ENCODE data around the gene BTG4. TPM values are rescaled to one million over a fixed set of nuclear protein-coding genes. Genes with fewer than 3 reads are reported as not detected.

The BTG4 gene
- total and polyA plus RNA-seq, 2 experiments from 2014 or later: 0.33 TPM; not detected in 1

DNA sequence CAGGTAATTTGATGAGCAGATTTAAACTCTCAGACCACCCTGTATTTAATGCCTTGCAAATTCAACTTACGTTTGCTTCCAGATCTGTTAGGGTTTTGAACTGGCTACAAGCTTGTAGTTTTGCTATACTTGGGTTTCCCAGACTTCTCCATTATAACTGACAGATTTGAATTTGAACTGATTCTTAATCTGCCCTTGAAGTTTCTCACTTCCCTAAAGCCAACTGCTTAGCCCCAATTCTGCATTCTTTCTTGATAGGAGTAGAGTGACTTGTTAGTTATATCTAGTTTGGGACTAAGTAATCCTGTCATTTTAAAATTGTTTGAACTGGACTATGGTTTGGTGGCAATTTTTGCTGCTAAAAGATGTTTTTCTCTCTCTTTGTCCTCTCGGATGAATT lies 38.1 kb upstream of the BTG4 start:
- WGBS, 2 experiments (ENCODE audit: low coverage in 1 of 2, low lambda C conversion rate in 2 of 2, missing lambda C conversion rate in 2 of 2): 74 to 84% methylated on average over 2 of the region's 2 CpGs

DNA sequence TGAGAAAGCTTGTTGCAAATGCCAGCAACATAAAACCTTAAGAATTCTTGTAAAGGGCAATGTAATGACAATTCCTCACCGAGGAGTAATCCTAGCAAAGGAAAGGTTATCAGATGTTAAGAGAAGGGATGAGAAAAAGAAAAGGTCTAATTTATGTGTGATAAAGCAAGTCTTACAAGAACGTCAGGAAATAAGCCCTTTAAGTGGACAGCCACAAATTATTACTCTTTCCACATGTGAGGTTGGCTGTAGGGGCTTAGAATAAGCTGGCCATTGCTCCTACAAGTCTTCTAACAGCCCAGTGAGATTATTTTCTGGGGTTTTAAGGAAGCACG lies 37.6 kb upstream of the BTG4 start:
- H3K9me2 ChIP-seq (ENCODE audit: insufficient read depth): no peaks in the 10 kb centered on the region
- H4K20me1 ChIP-seq (ENCODE audit: insufficient read depth): no peaks in the 10 kb centered on the region
- no peak overlapping the region for H3K27ac ChIP-seq
- H2AFZ ChIP-seq: no peak overlapping the region
- in situ Hi-C loops (cut with MboI): no loop called here
- peaks cover 10% of the 10 kb centered on the region for H3K4me1 ChIP-seq (ENCODE audit: insufficient read depth)
- peaks cover 13% of the 10 kb centered on the region for H3F3A ChIP-seq (ENCODE audit: insufficient read depth)
- H3K4me3 ChIP-seq: no peak overlapping the region
- H3K36me3 ChIP-seq (ENCODE audit: low read depth): peaks cover 39% of the 10 kb centered on the region
- no peak overlapping the region for H3K4me2 ChIP-seq (ENCODE audit: unreplicated experiment)
- TF ChIP-seq EZH2phosphoT487 (IDR thresholded peaks at IDR 0.05; ENCODE audit: insufficient read depth, low read depth): no peak
- TF ChIP-seq EZH2 (IDR thresholded peaks at IDR 0.05; ENCODE audit: insufficient read depth, poor library complexity, severe bottlenecking): no peak
- DNase-seq: no peak
- no peaks in the 10 kb centered on the region for H3K9me3 ChIP-seq (ENCODE audit: low read depth)
- H3K9ac ChIP-seq: no peak overlapping the region
- H3K79me2 ChIP-seq (ENCODE audit: insufficient read depth): no peaks in the 10 kb centered on the region; the same call in 1 of the 2 replicates
- WGBS, 2 experiments (ENCODE audit: low coverage in 1 of 2, low lambda C conversion rate in 2 of 2, missing lambda C conversion rate in 2 of 2): 61 to 64% methylated on average over 3 of the region's 3 CpGs
- H3K27me3 ChIP-seq (replicated peaks; ENCODE audit: insufficient read depth): no peaks in the 10 kb centered on the region

More for the DNA sequence above, 38.1 kb upstream of the BTG4 start:
- H3K36me3 ChIP-seq (ENCODE audit: low read depth): peaks cover 44% of the 10 kb centered on the region
- H3K27me3 ChIP-seq (replicated peaks; ENCODE audit: insufficient read depth): no peaks in the 10 kb centered on the region
- H3K4me3 ChIP-seq: no peak overlapping the region
- peaks cover 15% of the 10 kb centered on the region for H3K4me1 ChIP-seq (ENCODE audit: insufficient read depth)
- no peak overlapping the region for H2AFZ ChIP-seq
- no peak overlapping the region for H3K9ac ChIP-seq
- H3K27ac ChIP-seq: no peak overlapping the region
- no peaks in the 10 kb centered on the region for H4K20me1 ChIP-seq (ENCODE audit: insufficient read depth)
- no peak overlapping the region for H3K4me2 ChIP-seq (ENCODE audit: unreplicated experiment)
- no peaks in the 10 kb centered on the region; the same call in 1 of the 2 replicates for H3K79me2 ChIP-seq (ENCODE audit: insufficient read depth)
- in situ Hi-C loops (cut with MboI): no loop called here
- TF ChIP-seq EZH2 (IDR thresholded peaks at IDR 0.05; ENCODE audit: insufficient read depth, poor library complexity, severe bottlenecking): no peak
- TF ChIP-seq EZH2phosphoT487 (IDR thresholded peaks at IDR 0.05; ENCODE audit: insufficient read depth, low read depth): no peak
- DNase-seq: no peak
- H3F3A ChIP-seq (ENCODE audit: insufficient read depth): peaks cover 17% of the 10 kb centered on the region
- H3K9me3 ChIP-seq (ENCODE audit: low read depth): no peaks in the 10 kb centered on the region
- H3K9me2 ChIP-seq (ENCODE audit: insufficient read depth): no peaks in the 10 kb centered on the region

DNA sequence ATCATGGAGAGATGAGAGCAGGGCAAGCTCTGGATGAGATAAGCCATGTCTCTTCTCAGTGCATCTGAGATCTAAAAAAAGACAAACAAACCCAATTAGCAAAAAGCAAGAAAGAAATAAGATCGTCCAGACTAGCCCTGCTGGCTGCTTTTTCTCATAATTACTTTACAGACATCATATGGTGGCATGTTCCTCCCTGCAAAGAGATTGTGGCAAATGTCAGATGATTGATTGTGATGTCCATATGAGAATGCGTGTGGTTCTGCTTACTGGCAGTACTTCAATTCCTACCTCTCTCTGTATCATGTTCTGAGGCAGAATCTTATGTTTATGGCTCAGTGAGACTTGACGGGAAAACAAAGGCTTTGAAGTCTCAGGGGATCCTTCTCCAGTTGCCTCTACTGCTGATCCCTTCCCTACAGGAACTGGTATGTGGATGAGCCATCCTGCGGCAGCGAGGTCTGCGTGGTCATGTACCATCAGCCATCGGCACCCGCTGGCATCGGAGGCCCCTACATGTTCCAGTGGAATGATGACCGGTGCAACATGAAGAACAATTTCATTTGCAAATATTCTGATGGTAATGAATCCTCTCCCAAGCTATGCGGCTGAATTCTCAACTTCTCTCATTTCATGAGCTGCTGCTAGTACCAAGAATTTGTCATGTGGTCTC lies 37.1 kb upstream of the BTG4 start:
- H3K4me1 ChIP-seq (ENCODE audit: insufficient read depth): peaks cover 8% of the 10 kb centered on the region
- no peak overlapping the region for H3K4me2 ChIP-seq (ENCODE audit: unreplicated experiment)
- no peaks in the 10 kb centered on the region for H3K27me3 ChIP-seq (replicated peaks; ENCODE audit: insufficient read depth)
- no peak overlapping the region for H3K27ac ChIP-seq
- H3K79me2 ChIP-seq (ENCODE audit: insufficient read depth): peaks cover 3% of the 10 kb centered on the region
- no peak for DNase-seq
- H2AFZ ChIP-seq: no peak overlapping the region
- no peaks in the 10 kb centered on the region for H4K20me1 ChIP-seq (ENCODE audit: insufficient read depth)
- no peaks in the 10 kb centered on the region for H3K9me2 ChIP-seq (ENCODE audit: insufficient read depth)
- in situ Hi-C loops (cut with MboI): no loop called here
- peaks cover 44% of the 10 kb centered on the region for H3K36me3 ChIP-seq (ENCODE audit: low read depth)
- no peak for TF ChIP-seq EZH2phosphoT487 (IDR thresholded peaks at IDR 0.05; ENCODE audit: insufficient read depth, low read depth)
- no peak for TF ChIP-seq EZH2 (IDR thresholded peaks at IDR 0.05; ENCODE audit: insufficient read depth, poor library complexity, severe bottlenecking)
- H3K4me3 ChIP-seq: no peak overlapping the region
- no peaks in the 10 kb centered on the region for H3K9me3 ChIP-seq (ENCODE audit: low read depth)
- peaks cover 8% of the 10 kb centered on the region for H3F3A ChIP-seq (ENCODE audit: insufficient read depth)
- H3K9ac ChIP-seq: no peak overlapping the region
- 95 to 96% methylated on average over 11 of the region's 11 CpGs for WGBS, 2 experiments (ENCODE audit: low coverage in 1 of 2, low lambda C conversion rate in 2 of 2, missing lambda C conversion rate in 2 of 2)

DNA sequence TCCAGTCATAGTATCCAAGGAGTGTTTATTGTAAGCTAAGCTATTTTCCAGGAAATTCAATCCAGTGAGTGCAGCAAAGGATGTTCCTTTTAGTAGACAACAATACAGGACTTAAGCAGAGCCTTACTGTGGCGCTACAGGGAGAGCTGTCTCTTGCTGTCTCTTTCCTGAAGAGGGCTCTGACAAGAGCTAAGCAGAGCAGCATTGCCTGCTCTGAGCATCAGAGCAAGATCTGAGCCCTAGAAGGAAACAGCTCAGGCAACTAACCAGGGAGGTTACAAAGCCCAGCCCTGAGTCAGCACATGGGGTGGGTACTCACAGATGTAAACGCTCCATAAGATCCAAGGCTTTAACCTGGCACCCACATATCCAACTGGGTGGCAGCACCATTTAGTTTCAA lies 36.3 kb upstream of the BTG4 start:
- H3K9ac ChIP-seq: no peak overlapping the region

More for the DNA sequence above, 36.3 kb upstream of the BTG4 start:
- no peak for DNase-seq
- no peak overlapping the region for H2AFZ ChIP-seq
- 97% methylated on average over 2 of the region's 2 CpGs for WGBS, 2 experiments (ENCODE audit: low coverage in 1 of 2, low lambda C conversion rate in 2 of 2, missing lambda C conversion rate in 2 of 2)
- H3K4me1 ChIP-seq (ENCODE audit: insufficient read depth): peaks cover 10% of the 10 kb centered on the region; the same call in 1 of the 2 replicates
- no peak overlapping the region for H3K4me3 ChIP-seq
- no peak overlapping the region for H3K27ac ChIP-seq
- TF ChIP-seq EZH2 (IDR thresholded peaks at IDR 0.05; ENCODE audit: insufficient read depth, poor library complexity, severe bottlenecking): no peak
- no peak for TF ChIP-seq EZH2phosphoT487 (IDR thresholded peaks at IDR 0.05; ENCODE audit: insufficient read depth, low read depth)
- peaks cover 9% of the 10 kb centered on the region for H3K79me2 ChIP-seq (ENCODE audit: insufficient read depth)
- H3K36me3 ChIP-seq (ENCODE audit: low read depth): peaks cover 48% of the 10 kb centered on the region
- H3F3A ChIP-seq (ENCODE audit: insufficient read depth): no peaks in the 10 kb centered on the region
- no peaks in the 10 kb centered on the region for H3K27me3 ChIP-seq (replicated peaks; ENCODE audit: insufficient read depth)
- no peak overlapping the region for H3K4me2 ChIP-seq (ENCODE audit: unreplicated experiment)
- in situ Hi-C loops (cut with MboI): no loop called here
- H3K9me3 ChIP-seq (ENCODE audit: low read depth): no peaks in the 10 kb centered on the region
- H4K20me1 ChIP-seq (ENCODE audit: insufficient read depth): no peaks in the 10 kb centered on the region
- H3K9me2 ChIP-seq (ENCODE audit: insufficient read depth): no peaks in the 10 kb centered on the region

All from GM23248 (cell line).